C4-2B (cell line): ENCODE results near the gene ECHDC1.

Experiments used
- H3K27ac ChIP-seq: fragments of 450-650 bp; 2 replicates; pipeline ENCODE4 v1.5.1; 2017
- ZFX ChIP-seq: fragments of 450-650 bp; IDR thresholded peaks from 2 replicates; pipeline ENCODE4 v1.6.1; 2017
- TF ChIP-seq, protein P1 (sequence below): fragments of 450-650 bp; conservative IDR thresholded peaks from 2 replicates; pipeline ENCODE4 v1.5.1; 2017; ENCODE audit warnings: mild to moderate bottlenecking

ECHDC1 gene

DNA sequence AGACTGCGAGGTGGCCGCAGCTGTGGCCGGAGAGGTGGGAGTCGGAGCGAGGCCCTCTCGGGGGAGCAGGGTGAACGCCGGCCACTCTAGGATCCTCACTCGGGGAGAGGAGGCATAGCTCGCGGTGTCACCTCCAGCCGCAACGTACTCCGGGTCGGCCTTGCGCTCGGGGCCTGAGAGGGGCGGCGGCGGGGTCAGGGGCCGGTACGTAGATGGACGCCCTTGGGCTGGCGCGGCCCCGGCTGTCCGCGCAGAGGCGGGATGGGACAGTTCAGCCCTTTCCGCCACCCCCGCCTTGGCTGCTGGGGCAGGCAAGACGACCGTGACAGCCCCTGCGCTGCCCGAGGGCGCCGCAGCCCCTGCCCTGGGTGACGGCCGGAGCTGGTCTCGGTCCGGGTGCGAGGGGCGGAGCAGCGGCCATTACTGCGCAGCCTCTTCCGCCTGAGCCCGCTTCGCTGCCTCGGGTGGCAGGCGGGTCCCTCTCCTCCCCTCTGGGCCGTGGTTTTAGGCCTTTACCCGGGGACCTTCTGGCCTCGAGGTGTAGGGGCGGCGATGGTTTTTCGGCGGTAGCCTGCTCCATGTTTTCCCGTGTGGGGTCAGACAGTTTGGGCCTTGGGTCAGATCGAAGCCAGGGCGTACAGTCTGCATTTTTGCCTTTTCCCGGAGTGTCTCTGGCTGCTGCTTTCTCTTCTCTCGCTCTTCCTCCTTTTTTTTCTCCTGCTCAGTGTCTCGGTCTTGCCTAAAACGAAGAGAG lies 76.3 kb downstream of the ECHDC1 start:
- TF ChIP-seq ZFX = peak; percentile 83
- TF ChIP-seq, protein P1, sequence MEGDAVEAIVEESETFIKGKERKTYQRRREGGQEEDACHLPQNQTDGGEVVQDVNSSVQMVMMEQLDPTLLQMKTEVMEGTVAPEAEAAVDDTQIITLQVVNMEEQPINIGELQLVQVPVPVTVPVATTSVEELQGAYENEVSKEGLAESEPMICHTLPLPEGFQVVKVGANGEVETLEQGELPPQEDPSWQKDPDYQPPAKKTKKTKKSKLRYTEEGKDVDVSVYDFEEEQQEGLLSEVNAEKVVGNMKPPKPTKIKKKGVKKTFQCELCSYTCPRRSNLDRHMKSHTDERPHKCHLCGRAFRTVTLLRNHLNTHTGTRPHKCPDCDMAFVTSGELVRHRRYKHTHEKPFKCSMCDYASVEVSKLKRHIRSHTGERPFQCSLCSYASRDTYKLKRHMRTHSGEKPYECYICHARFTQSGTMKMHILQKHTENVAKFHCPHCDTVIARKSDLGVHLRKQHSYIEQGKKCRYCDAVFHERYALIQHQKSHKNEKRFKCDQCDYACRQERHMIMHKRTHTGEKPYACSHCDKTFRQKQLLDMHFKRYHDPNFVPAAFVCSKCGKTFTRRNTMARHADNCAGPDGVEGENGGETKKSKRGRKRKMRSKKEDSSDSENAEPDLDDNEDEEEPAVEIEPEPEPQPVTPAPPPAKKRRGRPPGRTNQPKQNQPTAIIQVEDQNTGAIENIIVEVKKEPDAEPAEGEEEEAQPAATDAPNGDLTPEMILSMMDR = no peak
- peak overlapping the region; percentile 96 for H3K27ac ChIP-seq

DNA sequence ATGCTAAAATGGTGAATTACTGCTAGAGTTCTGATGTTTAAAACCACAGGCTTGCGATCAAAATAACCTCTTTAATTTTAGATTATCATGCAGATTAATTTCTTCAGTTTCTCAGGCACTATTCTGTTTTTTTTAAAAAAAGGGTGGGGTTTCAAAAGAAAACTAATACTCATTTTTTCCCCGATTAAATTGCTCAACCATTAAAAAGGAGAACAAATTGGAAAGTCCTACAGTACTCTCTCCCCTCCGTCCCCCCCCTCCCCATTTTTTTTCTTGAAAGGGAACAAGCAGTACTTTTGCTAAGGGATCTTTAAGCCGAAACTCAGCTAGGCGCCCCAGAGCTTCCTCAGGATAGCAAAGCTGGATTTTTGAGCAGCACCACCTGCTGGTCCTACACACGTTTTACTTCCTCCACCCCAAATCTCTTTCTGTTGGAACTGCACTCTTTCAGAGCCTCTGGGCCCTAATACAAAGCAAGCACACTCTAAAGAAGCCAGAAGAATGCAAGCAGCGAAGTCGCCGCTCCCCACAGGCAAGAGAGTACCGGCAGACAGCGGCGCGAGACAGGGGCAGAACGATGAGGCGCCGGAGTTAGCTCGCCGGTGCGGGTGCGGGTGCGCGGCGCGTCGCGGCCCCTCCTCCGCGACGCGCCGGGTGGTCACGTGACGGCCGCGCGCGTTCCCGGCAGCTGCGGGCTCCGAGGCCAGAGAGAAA lies 77.1 kb downstream of the ECHDC1 start, which contains the start of gene RNF146:
Gene RNF146, plus strand, starts transcription at position 687 of the 714 bp plus-strand sequence. CDS start 13,475 bp downstream, outside the sequence.
- TF ChIP-seq ZFX = no peak
- TF ChIP-seq, protein P1 = peak; percentile 83
- H3K27ac ChIP-seq = peak within 1 kb of the TSS; percentile 96

DNA sequence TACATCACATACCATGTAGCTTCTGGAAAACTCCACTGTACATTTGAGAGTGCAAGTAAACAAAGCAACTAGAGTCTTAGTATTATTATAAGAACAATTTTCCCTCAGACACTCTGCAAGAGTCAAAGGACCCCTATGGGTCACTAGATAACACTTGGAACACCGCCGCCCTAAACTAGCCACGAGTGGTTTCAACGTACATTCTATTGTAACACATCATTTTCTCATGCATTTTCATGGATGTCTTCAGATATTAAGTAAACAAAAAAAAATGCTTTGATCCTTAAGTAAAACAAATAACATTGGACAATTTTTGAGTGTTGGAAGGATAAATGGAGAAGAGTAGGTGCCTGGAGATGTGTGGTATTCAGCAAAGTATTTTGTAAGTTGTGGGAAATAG lies 79.9 kb downstream of the ECHDC1 start:
- no peak for TF ChIP-seq ZFX
- TF ChIP-seq, protein P1 = no peak
- no peak overlapping the region for H3K27ac ChIP-seq

DNA sequence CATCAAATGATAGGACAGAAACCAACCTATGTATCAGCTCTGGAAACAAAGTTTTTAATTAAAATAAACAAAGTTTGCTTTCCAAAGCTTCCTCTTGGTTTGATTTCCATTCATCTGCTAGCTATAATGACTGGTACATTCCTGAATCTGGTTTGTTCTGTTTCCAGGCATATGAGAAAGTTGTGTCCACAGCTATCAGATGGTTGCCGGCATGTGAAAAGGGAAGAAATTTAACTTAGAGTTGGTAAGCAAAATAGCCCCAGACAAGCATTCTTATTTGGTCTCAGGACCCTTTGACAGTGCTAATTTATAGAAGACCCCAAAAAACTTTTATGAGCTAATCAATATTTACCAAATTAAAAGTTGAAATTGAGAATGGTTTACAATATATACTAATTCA lies 80.5 kb downstream of the ECHDC1 start:
- no peak overlapping the region for H3K27ac ChIP-seq
- no peak for TF ChIP-seq ZFX
- TF ChIP-seq, protein P1 = no peak

DNA sequence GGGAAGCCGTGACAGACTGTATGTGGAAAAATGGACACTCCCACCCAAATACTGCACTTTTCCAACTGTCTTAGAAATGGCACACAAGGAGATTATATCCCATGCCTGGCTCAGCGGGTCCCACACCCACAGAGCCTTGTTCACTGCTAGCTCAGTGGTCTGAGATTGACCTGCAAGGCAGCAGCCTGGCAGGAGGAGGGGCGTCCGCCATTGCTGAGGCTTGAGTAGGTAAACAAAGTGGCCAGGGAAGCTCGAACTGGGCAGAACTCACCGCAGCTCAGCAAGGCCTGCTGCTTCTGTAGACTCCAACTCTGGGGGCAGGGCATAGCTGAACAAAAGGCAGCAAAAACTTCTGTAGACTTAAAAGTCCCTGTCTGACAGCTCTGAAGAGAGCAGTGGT lies 88.1 kb downstream of the ECHDC1 start:
- H3K27ac ChIP-seq = no peak overlapping the region
- TF ChIP-seq, protein P1 = no peak
- TF ChIP-seq ZFX = no peak

DNA sequence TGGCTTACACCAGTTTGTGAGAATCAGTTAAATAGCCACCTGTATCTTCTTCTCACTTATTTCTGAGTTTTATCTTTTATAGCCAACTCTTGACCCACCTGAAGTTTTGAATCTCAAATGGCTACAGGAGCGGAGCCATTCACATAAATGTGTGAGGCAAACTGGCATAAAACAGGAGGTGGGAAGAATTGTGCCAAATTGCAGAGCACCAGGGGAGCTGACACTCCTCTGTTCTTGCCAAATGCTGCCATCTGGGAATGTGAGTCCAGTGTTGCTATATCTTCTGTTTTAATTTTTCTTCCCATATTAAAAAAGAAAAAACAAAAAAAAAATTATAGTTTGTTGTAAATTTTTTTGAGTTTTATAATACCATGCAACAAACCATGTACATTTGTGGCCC lies 93.8 kb downstream of the ECHDC1 start:
- no peak overlapping the region for H3K27ac ChIP-seq
- TF ChIP-seq ZFX = no peak
- TF ChIP-seq, protein P1 = no peak
